Stimulated activated CD4-positive, alpha-beta T cell treated with anti-CD3 and anti-CD28 coated beads, TNF-alpha, amount 100 ng/mL, for 24 hours (primary cell): ENCODE results near the gene CACNA1B.

Experiments
- DNase-seq, 3 experiments: peaks; one replicate each; pipeline ENCODE4 v3.0.0-alpha.2; 2020; ENCODE audit warnings: low read depth in 3 of 3

The CACNA1B gene

GRCh38 chr9:137984520-137985257 is 107.1 kb downstream of the CACNA1B start:
- DNase-seq, result no peak

- no peak for DNase-seq
These were observed 108.1 kb downstream of the CACNA1B start for GRCh38 chr9:137985637-137986071.

- DNase-seq, result no peak
These were observed 108.9 kb downstream of the CACNA1B start for GRCh38 chr9:137986268-137987099.

GRCh38 chr9:137987244-137988030 is 109.9 kb downstream of the CACNA1B start:
- DNase-seq, result no peak

GRCh38 chr9:137988051-137988450 is 110.5 kb downstream of the CACNA1B start:
- DNase-seq, result no peak

GRCh38 chr9:137988701-137989100 is 111.1 kb downstream of the CACNA1B start:
- DNase-seq, result no peak

GRCh38 chr9:137989156-137989555 is 111.6 kb downstream of the CACNA1B start:
- DNase-seq, result no peak

GRCh38 chr9:137989999-137990715 is 112.6 kb downstream of the CACNA1B start:
- DNase-seq, result no peak

GRCh38 chr9:138003485-138004190 is 126.1 kb downstream of the CACNA1B start:
- DNase-seq, result no peak

GRCh38 chr9:138006576-138007233 is 129.1 kb downstream of the CACNA1B start:
- DNase-seq, result no peak

- DNase-seq, result no peak
These were observed 130.0 kb downstream of the CACNA1B start for GRCh38 chr9:138007566-138007917.

GRCh38 chr9:138007918-138008841 is 130.6 kb downstream of the CACNA1B start:
- DNase-seq, result no peak

- no peak for DNase-seq
These were observed 131.6 kb downstream of the CACNA1B start for GRCh38 chr9:138009016-138009802.

GRCh38 chr9:138009803-138010690 is 132.5 kb downstream of the CACNA1B start:
- DNase-seq, result no peak

GRCh38 chr9:138010861-138011260 is 133.3 kb downstream of the CACNA1B start:
- no peak for DNase-seq

GRCh38 chr9:138011951-138012500 is 134.4 kb downstream of the CACNA1B start:
- DNase-seq, result no peak

- DNase-seq, result no peak
These were observed 135.7 kb downstream of the CACNA1B start for GRCh38 chr9:138013273-138013672.
